Loucy (cell line): Measurements from ENCODE around the gene CELF4.

ENCODE experiments used
- CTCF ChIP-seq: fragments of 200-600 bp; sonication (generic); conservative IDR thresholded peaks from 2 replicates; pipeline ENCODE4 v1.5.1; 2014; ENCODE audit warnings: mild to moderate bottlenecking, antibody characterized with exemption, low read length
- EZH2phosphoT487 ChIP-seq: fragments of 200-600 bp; IDR thresholded peaks from 2 replicates; pipeline ENCODE4 v1.6.1; 2018; ENCODE audit warnings: antibody characterized with exemption, mild to moderate bottlenecking, moderate library complexity, borderline replicate concordance

GRCh38 chr18:37584217-37584616 is 18.6 kb upstream of the CELF4 start:
- no peak for TF ChIP-seq CTCF
- no peak for TF ChIP-seq EZH2phosphoT487
